IMR-90 (cell line): ENCODE measurements around the gene GALNT4. TPM values are rescaled to one million over a fixed set of nuclear protein-coding genes. Genes with fewer than 3 reads are reported as not detected.

Experiments
- ATAC-seq: fragments of 200-7000 bp; cut with Tn5 transposase; 2 replicates; pipeline ENCODE4 v1.9.1; 2020; ENCODE audit warnings: low read depth, mild to moderate bottlenecking, moderate library complexity
- BruUV-seq: library from RNA; stranded (reverse); fragments of 400-500 nt; replicated peaks from 2 replicates; lab custom pipeline; 2021; lab: Mats Ljungman, UMichigan
- CTCF ChIA-PET: fragments of 300-600 bp; formaldehyde crosslinking; extraction: SDS; loops from one replicate; lab custom pipeline; 2021; ENCODE audit warnings: antibody characterized with exemption; lab: Yijun Ruan, JAX
- POLR2A ChIA-PET: fragments of 300-600 bp; sonication (Branson Sonifier 250); formaldehyde crosslinking; loops from one replicate; lab custom pipeline; 2022; ENCODE audit warnings: antibody characterized with exemption; ENCODE audit not compliant: unreplicated experiment; lab: Charles Lee
- DNase-seq: peaks from one replicate; pipeline ENCODE4 v3.0.0; 2013
- H2AFZ ChIP-seq: replicated peaks from 2 replicates; pipeline ENCODE3; 2013; ENCODE audit warnings: low read length, mild to moderate bottlenecking; ENCODE audit not compliant: poor library complexity
- H2AK5ac ChIP-seq: 2 replicates; pipeline ENCODE4 v1.6.1; 2013; ENCODE audit warnings: low read depth, low read length, inconsistent platforms
- H2AK9ac ChIP-seq: replicated peaks from 2 replicates; pipeline ENCODE3; 2013; ENCODE audit warnings: mild to moderate bottlenecking, low read depth, low read length, moderate library complexity; ENCODE audit not compliant: poor library complexity
- H2BK120ac ChIP-seq: 2 replicates; pipeline ENCODE4 v1.6.1; 2013; ENCODE audit warnings: low read depth, low read length, inconsistent platforms
- H2BK15ac ChIP-seq: 3 replicates; pipeline ENCODE4 v1.6.1; 2013; ENCODE audit warnings: low read depth, low read length, inconsistent platforms
- H2BK20ac ChIP-seq: 2 replicates; pipeline ENCODE4 v1.6.1; 2013; ENCODE audit warnings: low read depth, mild to moderate bottlenecking, inconsistent platforms, low read length, moderate library complexity
- H2BK5ac ChIP-seq: 2 replicates; pipeline ENCODE4 v1.6.1; 2013; ENCODE audit warnings: mild to moderate bottlenecking, low read depth, low read length, inconsistent platforms; ENCODE audit not compliant: poor library complexity, severe bottlenecking
- H3K14ac ChIP-seq: replicated peaks from 2 replicates; pipeline ENCODE4 v1.6.1; 2013; ENCODE audit warnings: low read depth, low read length, inconsistent platforms
- H3K18ac ChIP-seq: 2 replicates; pipeline ENCODE4 v1.6.1; 2013; ENCODE audit warnings: low read depth, low read length, control low read depth
- H3K23ac ChIP-seq: 2 replicates; pipeline ENCODE4 v1.6.1; 2013; ENCODE audit warnings: low read depth, low read length, inconsistent platforms
- H3K27ac ChIP-seq: 2 replicates; pipeline ENCODE4 v1.5.1; 2013; ENCODE audit warnings: mild to moderate bottlenecking, control low read depth, low read length; ENCODE audit not compliant: insufficient read depth
- H3K27me3 ChIP-seq: 2 replicates; pipeline ENCODE4 v1.6.1; 2013; ENCODE audit warnings: low read length; ENCODE audit not compliant: control insufficient read depth, insufficient read depth
- H3K36me3 ChIP-seq: 2 replicates; pipeline ENCODE4 v1.6.1; 2013; ENCODE audit warnings: low read length, mixed read lengths; ENCODE audit not compliant: control insufficient read depth, insufficient read depth
- H3K4ac ChIP-seq: 2 replicates; pipeline ENCODE4 v1.6.1; 2013; ENCODE audit warnings: low read depth, low read length, inconsistent platforms
- H3K4me1 ChIP-seq: 2 replicates; pipeline ENCODE4 v1.6.1; 2013; ENCODE audit warnings: low read length, mixed read lengths; ENCODE audit not compliant: control insufficient read depth, insufficient read depth
- H3K4me2 ChIP-seq: 2 replicates; pipeline ENCODE4 v1.6.1; 2013; ENCODE audit warnings: low read depth, mild to moderate bottlenecking, control low read depth, low read length, moderate library complexity
- H3K4me3 ChIP-seq: 2 replicates; pipeline ENCODE4 v1.5.1; 2013; ENCODE audit warnings: low read depth, mild to moderate bottlenecking, control low read depth, low read length, moderate library complexity; ENCODE audit not compliant: insufficient read depth
- H3K56ac ChIP-seq: 2 replicates; pipeline ENCODE4 v1.6.1; 2013; ENCODE audit warnings: low read length, inconsistent platforms; ENCODE audit not compliant: insufficient read depth; ENCODE audit errors: extremely low read depth
- H3K79me1 ChIP-seq, 2 experiments: 2 replicates each; pipeline ENCODE4 v1.6.1; 2013; ENCODE audit warnings: low read length in 2 of 2, inconsistent platforms in 1 of 2, low read depth in 1 of 2
- H3K9ac ChIP-seq: 2 replicates; pipeline ENCODE4 v1.6.1; 2013; ENCODE audit warnings: low read depth, low read length, control low read depth
- H3K9me1 ChIP-seq: 2 replicates; pipeline ENCODE4 v1.6.1; 2013; ENCODE audit warnings: low read length, inconsistent platforms; ENCODE audit not compliant: insufficient read depth
- H3K9me3 ChIP-seq: 2 replicates; pipeline ENCODE4 v1.6.1; 2013; ENCODE audit warnings: low read length; ENCODE audit not compliant: control insufficient read depth, insufficient read depth
- H4K20me1 ChIP-seq: 2 replicates; pipeline ENCODE4 v1.6.1; 2013; ENCODE audit warnings: low read length, inconsistent platforms; ENCODE audit not compliant: insufficient read depth
- H4K5ac ChIP-seq: 2 replicates; pipeline ENCODE4 v1.6.1; 2013; ENCODE audit warnings: mild to moderate bottlenecking, low read depth, low read length, control low read depth
- H4K8ac ChIP-seq, 2 experiments: 2 replicates each; pipeline ENCODE4 v1.6.1; 2013; ENCODE audit warnings: low read depth in 2 of 2, low read length in 2 of 2, control low read depth in 1 of 2, inconsistent platforms in 1 of 2
- H4K91ac ChIP-seq: 2 replicates; pipeline ENCODE4 v1.6.1; 2013; ENCODE audit warnings: low read depth, low read length, inconsistent platforms; ENCODE audit not compliant: insufficient read depth
- BHLHE40 ChIP-seq: fragments of 150-350 bp; IDR thresholded peaks from 2 replicates; pipeline ENCODE4 v1.6.1; 2016; ENCODE audit warnings: mild to moderate bottlenecking, low read depth, low read length
- CEBPB ChIP-seq: IDR thresholded peaks from 2 replicates; pipeline ENCODE4 v1.6.1; 2012; ENCODE audit warnings: low read depth, low read length, improper control_type of control experiment
- FOS ChIP-seq: fragments of 150-350 bp; IDR thresholded peaks from 2 replicates; pipeline ENCODE4 v1.6.1; 2016; ENCODE audit warnings: low read depth, low read length
- MAFK ChIP-seq: IDR thresholded peaks from 2 replicates; pipeline ENCODE4 v1.6.1; 2012; ENCODE audit warnings: low read depth, low read length, improper control_type of control experiment
- MAZ ChIP-seq: IDR thresholded peaks from 2 replicates; pipeline ENCODE4 v1.6.1; 2012; ENCODE audit warnings: low read depth, mild to moderate bottlenecking, low read length, improper control_type of control experiment, moderate library complexity, borderline replicate concordance
- NFE2L2 ChIP-seq: fragments of 150-350 bp; IDR thresholded peaks from 2 replicates; pipeline ENCODE4 v1.6.1; 2016; ENCODE audit warnings: low read depth, mild to moderate bottlenecking, low read length
- RAD21 ChIP-seq: IDR thresholded peaks from 2 replicates; pipeline ENCODE4 v1.6.1; 2012; ENCODE audit warnings: low read length, improper control_type of control experiment
- RFX5 ChIP-seq: IDR thresholded peaks from 2 replicates; pipeline ENCODE4 v1.8.0; 2012; ENCODE audit warnings: low read depth, mild to moderate bottlenecking, low read length, moderate library complexity
- SMC3 ChIP-seq: fragments of 150-350 bp; IDR thresholded peaks from 2 replicates; pipeline ENCODE4 v1.6.1; 2016; ENCODE audit warnings: low read depth, mild to moderate bottlenecking, antibody characterized with exemption, low read length, moderate library complexity
- WGBS, 2 experiments: methylation state at CpG; one replicate each; pipeline versions ENCODE4 v1.1.5 to v1.1.7; 2013; ENCODE audit warnings: missing lambda C conversion rate in 2 of 2; ENCODE audit not compliant: insufficient read length in 1 of 2; ENCODE audit errors: extremely low coverage in 2 of 2; 5-methylcytosine and 5-hydroxymethylcytosine counted together
- dilution Hi-C: fragments of 300-500 bp; cut with HindIII; formaldehyde crosslinking; loops from one replicate; pipeline ENCODE4 v1.14.3; 2018; ENCODE audit warnings: low sequenced_read_pairs; ENCODE audit not compliant: unreplicated experiment
- in situ Hi-C: fragments of 300-500 bp; cut with MboI; formaldehyde crosslinking; loops from 3 replicates; pipeline ENCODE4 v1.14.3; 2019; ENCODE audit warnings: low sequenced_read_pairs, inconsistent platforms, mixed read lengths
- intact Hi-C: fragments of 100-400 bp; cut with micrococcal nuclease; formaldehyde crosslinking; loops from 2 replicates; pipeline ENCODE4 v1.10.0; 2022
- polyA plus RNA-seq, 3 experiments: library from polyadenylated mRNA; depleted of rRNA; stranded (reverse); fragments of >200 nt; gene quantifications; 2 replicates each; pipeline ENCODE4 v1.2.3, GENCODE V29; 2012; ENCODE audit warnings: low replicate concordance in 1 of 3
- total RNA-seq: library from RNA; depleted of rRNA; stranded (reverse); fragments of >200 nt; gene quantifications from 2 replicates; pipeline ENCODE4 v1.2.3, GENCODE V29; 2012
- TF ChIP-seq, protein P1 (sequence below): conservative IDR thresholded peaks from 2 replicates; pipeline ENCODE4 v1.5.1; 2012; ENCODE audit warnings: mild to moderate bottlenecking, low read depth, low read length, improper control_type of control experiment
- TF ChIP-seq, protein P2 (sequence below): fragments of 150-350 bp; IDR thresholded peaks from 2 replicates; pipeline ENCODE4 v1.6.1; 2017; ENCODE audit warnings: mild to moderate bottlenecking, antibody characterized with exemption, low read length, low read depth
- TF ChIP-seq, protein P3 (sequence below): fragments of 150-350 bp; IDR thresholded peaks from 2 replicates; pipeline ENCODE4 v1.6.1; 2016; ENCODE audit warnings: low read depth, mild to moderate bottlenecking, low read length, moderate library complexity, borderline replicate concordance

GALNT4 gene
- total and polyA plus RNA-seq, 2 of the 4 experiments (the other 2 are of a cell fraction), result 2.6 to 9.0 TPM

DNA sequence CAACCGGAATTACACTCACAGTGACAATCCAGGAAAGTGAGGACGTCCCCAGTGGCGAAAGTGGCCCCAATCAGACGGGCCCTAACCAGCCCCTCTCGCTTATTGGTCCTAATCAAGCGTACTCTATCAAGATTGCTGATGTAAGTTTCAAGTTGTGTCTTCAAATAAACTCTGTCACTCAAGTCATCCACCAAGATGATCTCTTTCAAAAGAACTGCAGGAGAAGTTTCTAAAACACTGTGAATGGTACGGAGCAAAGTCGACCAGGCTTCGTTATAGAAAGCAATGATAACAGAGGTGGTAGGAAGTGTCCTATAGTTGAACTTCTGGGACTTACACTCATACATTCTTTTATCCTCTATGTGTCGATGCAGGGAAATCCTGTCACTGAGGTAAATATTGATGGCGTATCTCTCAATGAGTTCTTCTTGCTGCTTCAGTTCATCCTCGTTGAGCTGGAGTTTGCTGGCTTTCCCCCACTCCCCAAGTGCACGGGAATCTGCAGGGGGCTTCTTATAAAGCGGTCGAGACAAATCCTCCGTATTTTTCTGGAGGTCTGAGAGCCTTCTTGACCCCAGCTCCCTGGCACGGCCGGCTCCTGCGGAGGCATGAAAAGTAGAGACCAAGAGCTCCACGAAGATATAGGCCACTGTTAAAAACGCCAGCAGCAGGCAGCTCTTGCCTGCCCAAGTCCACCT lies 604 bp downstream of the GALNT4 start (continued):
- TF ChIP-seq, protein P1, sequence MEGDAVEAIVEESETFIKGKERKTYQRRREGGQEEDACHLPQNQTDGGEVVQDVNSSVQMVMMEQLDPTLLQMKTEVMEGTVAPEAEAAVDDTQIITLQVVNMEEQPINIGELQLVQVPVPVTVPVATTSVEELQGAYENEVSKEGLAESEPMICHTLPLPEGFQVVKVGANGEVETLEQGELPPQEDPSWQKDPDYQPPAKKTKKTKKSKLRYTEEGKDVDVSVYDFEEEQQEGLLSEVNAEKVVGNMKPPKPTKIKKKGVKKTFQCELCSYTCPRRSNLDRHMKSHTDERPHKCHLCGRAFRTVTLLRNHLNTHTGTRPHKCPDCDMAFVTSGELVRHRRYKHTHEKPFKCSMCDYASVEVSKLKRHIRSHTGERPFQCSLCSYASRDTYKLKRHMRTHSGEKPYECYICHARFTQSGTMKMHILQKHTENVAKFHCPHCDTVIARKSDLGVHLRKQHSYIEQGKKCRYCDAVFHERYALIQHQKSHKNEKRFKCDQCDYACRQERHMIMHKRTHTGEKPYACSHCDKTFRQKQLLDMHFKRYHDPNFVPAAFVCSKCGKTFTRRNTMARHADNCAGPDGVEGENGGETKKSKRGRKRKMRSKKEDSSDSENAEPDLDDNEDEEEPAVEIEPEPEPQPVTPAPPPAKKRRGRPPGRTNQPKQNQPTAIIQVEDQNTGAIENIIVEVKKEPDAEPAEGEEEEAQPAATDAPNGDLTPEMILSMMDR, result no peak

DNA sequence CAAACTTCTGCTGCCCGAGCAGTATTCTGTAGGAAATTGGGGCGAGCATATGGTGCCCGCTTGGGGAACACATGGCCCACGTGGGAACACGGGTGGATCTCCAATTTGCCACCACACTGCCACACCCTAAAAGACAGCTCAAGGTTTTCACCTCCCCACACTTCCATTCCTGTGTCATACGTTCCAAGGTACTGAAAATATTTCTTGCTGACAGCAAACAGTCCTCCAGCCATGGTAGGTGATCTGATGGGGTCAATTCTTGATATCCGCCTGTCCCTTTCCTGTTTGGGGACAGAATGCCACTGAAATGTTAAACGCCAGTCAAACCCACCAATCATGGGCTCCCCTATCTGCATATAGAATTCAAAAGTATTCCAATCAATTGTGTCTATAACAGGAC lies 1.2 kb downstream of the GALNT4 start:
- Histone ChIP-seq H3K79me1 (peaks cover 32 to 35% of the 10 kb centered on the region in 2 experiments), H2BK20ac (no peak overlapping the region), H2AK9ac (peak overlapping the region; percentile 67), H3K27ac (no peak overlapping the region), H3K9ac (peak overlapping the region; percentile 95; the same call in 1 of the 2 replicates), H3K4me2 (peak overlapping the region; percentile 83), H3K4me3 (no peak overlapping the region), H4K8ac (no peak overlapping the region; a peak in 1 of 4 replicates), H2AFZ (no peak overlapping the region), H2BK15ac (no peak overlapping the region), H3K27me3 (no peaks in the 10 kb centered on the region), H3K14ac (no peak overlapping the region), H3K4me1 (peaks cover 11% of the 10 kb centered on the region), H4K20me1 (peaks cover 3% of the 10 kb centered on the region; the same call in 1 of the 2 replicates), H3K56ac (no peak overlapping the region), H3K23ac (peak overlapping the region; percentile 98), H3K18ac (no peak overlapping the region), H4K5ac (no peak overlapping the region), H3K4ac (0 out of 2 replicates have a peak overlapping the region, but pooled peaks have one; percentile 93), H2AK5ac (peak overlapping the region; percentile 36; the same call in 1 of the 2 replicates), H4K91ac (peak overlapping the region; percentile 29; the same call in 1 of the 2 replicates), H3K9me3 (no peaks in the 10 kb centered on the region), H2BK120ac (no peak overlapping the region), H3K9me1 (peaks cover 3% of the 10 kb centered on the region; the same call in 1 of the 2 replicates), H2BK5ac (no peak overlapping the region), H3K36me3 (0 out of 2 replicates have a peak, but pooled peaks cover 2% of the 10 kb centered on the region)
- no peak for DNase-seq
- CTCF ChIA-PET, result no interaction called here
- ATAC-seq, result no peak
- intact Hi-C loops (loop anchor here (10.0 kb wide), 2 partner anchors 469 to 939 kb away; partner anchors contain the start of gene KITLG), in situ Hi-C loops (loop anchor here (10.0 to 25.0 kb wide), 2 partner anchors 169 to 1386 kb away; partner anchors contain the start of genes CEP290, DUSP6 and TMTC3), dilution Hi-C loops (no loop called here)
- no TSS peak for BruUV-seq
- no CpG with 5 or more reads among the region's 8 CpGs for WGBS, 2 experiments
- POLR2A ChIA-PET, result interaction anchor here (0.6 kb wide), 1 partner anchor 175 kb away, joined by 4 read pairs; no protein-coding TSS in a partner anchor
- TF ChIP-seq, protein P2, sequence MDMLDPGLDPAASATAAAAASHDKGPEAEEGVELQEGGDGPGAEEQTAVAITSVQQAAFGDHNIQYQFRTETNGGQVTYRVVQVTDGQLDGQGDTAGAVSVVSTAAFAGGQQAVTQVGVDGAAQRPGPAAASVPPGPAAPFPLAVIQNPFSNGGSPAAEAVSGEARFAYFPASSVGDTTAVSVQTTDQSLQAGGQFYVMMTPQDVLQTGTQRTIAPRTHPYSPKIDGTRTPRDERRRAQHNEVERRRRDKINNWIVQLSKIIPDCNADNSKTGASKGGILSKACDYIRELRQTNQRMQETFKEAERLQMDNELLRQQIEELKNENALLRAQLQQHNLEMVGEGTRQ, result no peak
- TF ChIP-seq FOS, result no peak
- no peak for TF ChIP-seq MAFK
- no peak for TF ChIP-seq NFE2L2
- TF ChIP-seq BHLHE40, result no peak
- TF ChIP-seq RFX5, result no peak
- TF ChIP-seq SMC3, result no peak
- TF ChIP-seq MAZ, result no peak
- no peak for TF ChIP-seq CEBPB
- TF ChIP-seq, protein P3, sequence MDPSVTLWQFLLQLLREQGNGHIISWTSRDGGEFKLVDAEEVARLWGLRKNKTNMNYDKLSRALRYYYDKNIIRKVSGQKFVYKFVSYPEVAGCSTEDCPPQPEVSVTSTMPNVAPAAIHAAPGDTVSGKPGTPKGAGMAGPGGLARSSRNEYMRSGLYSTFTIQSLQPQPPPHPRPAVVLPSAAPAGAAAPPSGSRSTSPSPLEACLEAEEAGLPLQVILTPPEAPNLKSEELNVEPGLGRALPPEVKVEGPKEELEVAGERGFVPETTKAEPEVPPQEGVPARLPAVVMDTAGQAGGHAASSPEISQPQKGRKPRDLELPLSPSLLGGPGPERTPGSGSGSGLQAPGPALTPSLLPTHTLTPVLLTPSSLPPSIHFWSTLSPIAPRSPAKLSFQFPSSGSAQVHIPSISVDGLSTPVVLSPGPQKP, result no peak
- no peak for TF ChIP-seq RAD21
